HL-60/S4 treated with retinoic acid at 250 ng/mL for 4 days and 3 days (cell line): Measurements from ENCODE around the gene GREM1.

Experiments
- in situ Hi-C: fragments of 300-500 bp; cut with MboI; formaldehyde crosslinking; loops from 2 replicates; pipeline ENCODE4 v1.7.0; 2022; ENCODE audit warnings: low sequenced_read_pairs

Gene GREM1

DNA sequence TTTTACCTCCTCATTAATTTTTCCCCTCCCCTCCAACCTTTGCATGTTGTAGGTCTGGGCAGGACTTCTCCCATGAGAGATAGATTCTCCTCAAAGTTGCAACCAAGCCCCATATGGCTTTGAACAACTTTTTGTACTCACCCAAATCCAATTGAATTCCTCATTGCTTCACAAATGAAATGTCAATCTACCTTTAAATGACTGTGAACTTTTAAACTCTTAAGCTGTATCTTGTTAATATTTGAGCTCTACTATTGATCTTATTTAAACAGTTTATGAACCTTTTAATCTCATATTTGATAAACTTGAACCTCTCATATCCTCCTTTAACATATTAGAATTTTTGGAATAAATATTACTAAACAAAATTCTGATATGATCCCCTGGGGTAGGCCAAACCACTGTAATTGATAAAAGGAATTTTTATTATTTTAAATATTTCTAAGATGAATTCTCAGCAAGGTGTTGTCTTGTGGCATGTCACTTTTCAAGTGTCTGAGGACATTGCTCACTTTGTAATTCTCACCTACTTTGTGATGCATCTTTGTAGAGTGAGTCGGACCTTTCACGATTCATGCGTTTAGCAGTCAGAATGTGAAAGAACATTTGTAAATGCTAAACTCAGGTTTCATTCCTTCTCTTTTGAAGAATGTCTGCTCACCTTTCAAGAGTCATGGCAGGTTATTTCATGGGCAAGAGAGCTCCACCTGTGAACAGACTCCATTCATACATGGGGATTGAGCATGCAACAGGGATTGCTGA is 23.4 kb upstream of the GREM1 start:
- in situ Hi-C loops: no loop called here

DNA sequence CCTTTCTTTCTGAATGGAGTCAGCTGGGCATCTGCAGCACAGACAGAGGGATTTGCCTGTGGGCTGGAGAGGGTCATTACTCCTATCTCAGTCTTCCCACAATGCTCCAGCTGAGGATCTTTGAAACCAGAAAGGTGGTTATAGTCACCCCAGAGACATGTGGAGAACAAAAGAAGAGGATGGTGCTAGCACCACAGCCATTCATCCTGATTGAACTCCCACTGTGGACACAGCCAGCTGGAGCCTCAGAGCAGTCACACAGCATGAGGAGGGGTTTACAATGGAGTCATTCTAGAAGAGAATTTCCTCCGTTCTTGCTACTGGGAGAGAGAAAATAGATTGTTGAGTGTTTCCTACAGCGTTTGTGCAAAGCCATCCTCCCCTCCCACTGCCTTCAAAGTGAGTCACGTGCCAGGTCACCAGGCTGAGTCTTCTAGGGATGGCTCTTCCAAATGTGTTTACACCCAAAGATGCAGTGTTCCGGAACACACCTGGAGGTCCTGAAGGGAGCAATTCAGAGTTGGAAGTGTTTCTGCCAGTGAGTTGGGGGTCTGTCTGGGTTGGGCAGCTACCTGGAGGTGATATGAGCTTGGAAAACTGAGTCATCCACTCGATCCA is 18.9 kb upstream of the GREM1 start:
- in situ Hi-C loops: no loop called here

DNA sequence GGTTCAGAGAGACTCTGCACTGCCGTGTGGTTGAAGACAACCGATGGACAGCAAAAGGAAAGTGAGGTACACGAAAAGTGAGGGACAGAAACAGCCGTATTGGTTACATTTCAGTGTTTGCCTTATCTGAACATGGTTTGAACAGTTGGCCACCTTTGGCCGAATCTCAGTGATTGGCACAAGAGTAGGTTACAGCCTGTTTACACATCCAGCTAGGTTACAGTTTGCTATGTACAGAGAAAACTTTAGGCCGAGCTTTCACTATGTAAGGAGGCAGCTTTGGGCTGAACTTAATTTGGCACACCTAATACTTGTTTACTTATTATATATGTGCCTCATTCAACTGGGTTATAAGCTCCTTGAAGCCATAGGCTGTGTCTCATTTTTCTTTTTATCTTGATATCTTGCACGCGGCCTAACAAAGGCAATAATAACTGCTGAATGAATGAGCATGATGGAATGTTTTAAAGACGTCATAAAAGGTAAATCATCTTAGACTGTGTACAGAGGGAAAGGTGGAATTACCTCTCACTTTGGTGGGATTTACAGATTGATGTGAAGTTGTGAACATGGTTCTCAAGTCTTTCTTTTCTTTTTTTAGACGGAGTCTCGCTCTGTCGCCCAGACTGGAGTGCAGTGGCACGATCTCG is 17.2 kb upstream of the GREM1 start:
- in situ Hi-C loops: no loop called here

DNA sequence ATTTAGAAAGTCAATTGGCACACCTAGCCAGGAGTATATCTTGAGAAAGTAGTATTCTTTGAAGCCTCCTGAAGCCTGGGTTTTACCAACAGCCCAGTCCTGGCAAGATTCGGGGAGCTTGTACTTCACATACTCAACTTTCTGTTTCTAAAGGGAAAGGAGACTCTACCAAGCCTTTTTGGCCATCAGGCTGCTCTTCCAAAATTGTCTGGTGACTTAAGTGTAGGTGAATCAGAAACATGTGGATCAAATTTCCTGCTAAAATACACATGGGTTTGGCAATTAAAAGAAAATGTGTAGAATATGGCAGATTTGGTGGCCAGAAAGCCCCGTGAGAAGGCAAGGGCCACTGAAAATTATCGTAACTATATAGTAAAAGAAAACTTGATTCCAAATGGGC is 15.9 kb upstream of the GREM1 start:
- in situ Hi-C loops: no loop called here

DNA sequence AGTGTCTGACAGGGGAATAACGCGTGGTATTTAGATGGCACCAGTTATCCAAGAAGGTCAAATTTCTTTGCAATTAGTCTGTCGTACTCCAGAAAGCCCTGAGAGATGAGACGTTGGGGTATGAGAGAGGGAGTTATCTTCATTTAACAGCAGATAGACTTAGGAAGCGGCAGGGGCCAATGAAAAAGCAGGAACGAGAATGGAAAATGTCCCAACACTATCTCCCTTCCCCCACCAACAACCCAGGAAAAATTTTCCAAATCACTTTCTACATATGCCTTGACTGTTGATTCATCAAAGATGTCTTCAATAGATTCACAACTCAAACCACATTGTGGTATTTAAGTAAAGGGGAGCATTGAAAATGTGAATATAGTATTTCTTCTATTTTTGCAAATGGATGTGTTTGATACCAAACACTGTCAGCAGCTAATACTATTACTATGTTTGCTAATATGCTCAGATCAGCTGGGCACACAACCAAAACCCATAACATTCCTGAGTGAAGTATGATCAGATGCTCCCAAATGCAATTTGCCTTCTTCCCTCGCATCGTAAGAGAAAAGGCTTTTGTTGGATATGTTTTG is 13.3 kb upstream of the GREM1 start:
- in situ Hi-C loops: no loop called here

DNA sequence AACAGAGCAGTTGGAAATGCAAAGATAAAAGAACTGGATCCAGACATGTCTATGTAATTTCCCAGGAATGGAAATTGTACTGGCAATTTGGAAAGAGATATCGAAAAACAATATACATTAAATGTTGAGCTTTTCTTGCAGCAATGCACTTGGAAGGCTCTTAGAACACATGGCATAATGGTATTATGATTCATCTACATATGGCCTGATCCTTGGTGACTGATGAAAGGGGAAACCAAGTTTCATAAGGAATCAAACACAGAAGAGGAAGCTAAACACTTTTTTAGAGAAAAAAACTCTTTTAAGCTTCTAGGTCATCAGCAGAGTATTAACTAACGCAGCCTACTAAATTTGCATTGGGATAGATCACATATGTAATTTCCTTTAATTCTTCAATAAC is 12.4 kb upstream of the GREM1 start:
- in situ Hi-C loops: no loop called here

DNA sequence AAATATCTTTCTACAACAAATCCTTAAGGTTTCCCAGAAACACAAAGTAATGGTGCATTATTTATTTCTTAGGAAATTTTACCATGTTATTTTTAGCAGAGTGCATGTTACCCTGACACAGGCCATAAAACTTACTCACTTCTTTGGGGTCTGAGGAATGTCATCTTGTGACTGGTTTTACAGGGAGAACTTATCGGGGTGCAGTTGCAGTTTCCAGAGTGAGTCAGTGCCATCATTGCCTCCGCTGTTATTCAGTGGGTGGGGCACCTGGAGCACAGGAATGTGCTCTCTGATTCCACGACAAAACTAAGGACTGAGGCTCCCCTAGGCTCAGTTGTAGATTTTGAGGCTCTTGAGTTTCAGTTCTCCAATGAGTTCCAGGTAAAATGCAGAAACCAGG is 11.1 kb upstream of the GREM1 start:
- in situ Hi-C loops: no loop called here

DNA sequence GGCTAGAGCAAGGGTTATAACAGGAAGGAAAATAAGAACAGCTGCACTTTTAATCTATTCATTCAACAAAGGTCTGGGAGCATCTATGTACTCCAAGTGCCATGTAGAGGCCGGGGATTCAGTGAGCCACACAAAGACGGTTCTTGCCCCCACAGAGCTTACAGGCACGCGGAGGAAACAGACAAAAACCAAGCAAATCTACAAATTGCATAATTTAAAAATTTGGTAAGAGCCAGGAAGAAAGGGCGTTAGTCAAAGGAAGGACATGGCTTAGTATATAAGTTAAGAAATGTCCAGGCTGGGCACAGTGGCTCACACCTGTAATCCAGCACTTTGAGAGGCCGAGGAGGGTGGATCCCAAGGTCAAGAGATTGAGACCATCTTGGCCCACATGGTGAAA is 10.4 kb upstream of the GREM1 start:
- in situ Hi-C loops: no loop called here

DNA sequence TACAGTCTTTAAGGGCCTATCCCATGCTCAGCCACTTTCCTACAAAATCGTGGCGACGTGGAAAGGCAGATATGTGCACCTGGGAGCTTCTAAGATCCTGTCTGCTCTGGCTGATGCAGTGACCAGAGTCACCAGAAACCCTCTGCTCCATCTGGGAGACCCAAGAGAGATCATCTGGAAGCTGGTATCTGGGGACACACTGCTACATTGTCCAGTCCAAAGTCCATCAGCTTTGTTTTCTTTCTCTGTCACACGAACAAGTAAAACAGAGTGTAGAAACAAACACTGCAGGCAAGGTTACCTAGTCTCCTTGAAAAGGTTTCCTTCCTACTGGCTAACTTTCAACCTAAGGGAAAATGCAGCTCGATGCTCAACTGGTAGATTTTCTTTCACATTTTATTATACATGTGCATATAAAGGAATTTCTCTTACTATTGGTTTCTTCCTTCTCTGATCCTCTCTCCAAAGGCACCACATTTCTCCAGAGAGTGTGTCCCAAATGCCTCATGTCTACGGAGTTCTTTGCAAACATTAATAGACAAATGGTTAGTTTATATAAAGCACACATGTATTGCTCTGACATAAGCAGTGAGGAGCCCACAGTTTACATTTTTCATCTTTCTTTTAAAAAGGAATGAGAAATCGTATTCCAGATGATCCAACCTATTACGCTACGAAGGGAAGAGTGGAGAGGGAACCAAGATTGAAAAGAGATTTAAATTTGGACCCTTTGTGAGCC is 8.3 kb upstream of the GREM1 start:
- in situ Hi-C loops: no loop called here

DNA sequence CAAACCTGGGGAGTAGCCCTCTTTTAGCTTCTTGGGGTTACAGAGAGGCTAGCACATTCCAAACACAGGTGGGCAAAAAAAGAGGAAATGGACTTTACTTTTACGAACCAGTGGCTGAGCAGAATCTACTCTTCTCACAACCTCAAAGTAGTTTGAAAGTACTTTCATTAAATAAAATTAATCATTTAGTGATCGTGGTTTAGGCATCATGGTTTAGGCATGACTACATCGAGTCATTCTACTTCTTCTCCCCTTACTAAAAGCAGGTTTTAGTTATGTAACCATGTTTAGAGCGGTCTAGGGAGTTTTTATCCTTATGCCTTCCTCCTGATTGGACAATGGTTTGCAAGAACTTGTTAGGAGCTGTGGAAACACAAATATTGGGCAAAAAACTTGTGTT is 2.5 kb upstream of the GREM1 start:
- in situ Hi-C loops: no loop called here

DNA sequence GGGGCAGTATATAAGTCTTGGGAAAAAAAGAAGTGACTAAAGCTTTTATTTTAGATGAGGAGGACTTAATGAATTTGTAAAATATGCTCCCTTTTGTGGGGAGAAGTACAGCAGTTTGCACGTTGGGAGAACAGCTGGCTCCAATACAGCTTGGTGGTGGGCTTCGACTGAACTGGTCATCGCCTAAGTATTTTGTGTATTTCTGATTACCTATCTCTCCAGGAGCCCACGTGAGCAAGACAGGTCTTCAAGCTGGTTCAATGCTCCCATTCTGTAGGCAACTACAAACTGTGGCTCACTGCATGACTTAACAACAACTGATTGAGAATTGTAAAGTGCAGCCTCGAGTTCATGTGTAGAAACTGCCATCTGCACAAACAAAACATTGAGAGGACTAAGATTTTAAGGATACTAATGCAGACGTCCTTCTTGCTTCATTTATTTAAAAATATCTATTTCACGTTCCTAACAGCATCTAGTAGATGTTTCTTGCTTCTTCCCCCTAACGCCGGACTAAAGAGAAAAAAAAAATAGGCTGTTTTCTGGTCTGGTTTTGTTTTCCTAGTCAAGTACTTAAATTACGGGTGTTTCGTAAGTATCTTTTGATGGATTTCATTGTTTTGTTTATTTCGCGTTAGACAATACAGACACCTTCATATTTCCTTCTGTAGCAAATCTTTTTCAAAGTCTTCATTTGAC is 1.4 kb upstream of the GREM1 start:
- in situ Hi-C loops: no loop called here

DNA sequence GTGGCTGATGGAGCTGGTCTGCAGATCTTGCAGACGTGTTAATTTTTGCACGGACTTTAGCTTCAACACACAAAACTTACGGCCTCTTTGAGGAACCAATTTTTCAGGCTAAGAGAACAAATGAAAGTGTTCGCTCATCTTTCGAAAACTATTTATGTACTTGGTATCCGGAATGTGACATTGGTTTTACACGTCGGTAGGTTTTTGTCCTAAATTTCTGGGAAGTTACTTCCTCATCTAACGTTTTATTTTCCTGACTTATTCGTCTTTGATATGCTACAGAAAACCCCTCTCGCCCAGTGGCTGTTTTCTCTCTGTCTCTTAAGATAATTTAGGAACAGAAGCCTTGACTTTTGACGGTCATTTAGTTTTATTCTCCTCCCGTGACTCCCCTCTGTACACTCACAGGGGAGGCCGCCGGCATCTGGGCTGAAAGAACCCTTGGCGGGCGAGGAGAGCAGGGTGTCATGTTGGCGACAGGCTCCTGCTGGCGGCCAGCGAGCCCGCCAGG is 834 bp upstream of the GREM1 start:
- in situ Hi-C loops: no loop called here

DNA sequence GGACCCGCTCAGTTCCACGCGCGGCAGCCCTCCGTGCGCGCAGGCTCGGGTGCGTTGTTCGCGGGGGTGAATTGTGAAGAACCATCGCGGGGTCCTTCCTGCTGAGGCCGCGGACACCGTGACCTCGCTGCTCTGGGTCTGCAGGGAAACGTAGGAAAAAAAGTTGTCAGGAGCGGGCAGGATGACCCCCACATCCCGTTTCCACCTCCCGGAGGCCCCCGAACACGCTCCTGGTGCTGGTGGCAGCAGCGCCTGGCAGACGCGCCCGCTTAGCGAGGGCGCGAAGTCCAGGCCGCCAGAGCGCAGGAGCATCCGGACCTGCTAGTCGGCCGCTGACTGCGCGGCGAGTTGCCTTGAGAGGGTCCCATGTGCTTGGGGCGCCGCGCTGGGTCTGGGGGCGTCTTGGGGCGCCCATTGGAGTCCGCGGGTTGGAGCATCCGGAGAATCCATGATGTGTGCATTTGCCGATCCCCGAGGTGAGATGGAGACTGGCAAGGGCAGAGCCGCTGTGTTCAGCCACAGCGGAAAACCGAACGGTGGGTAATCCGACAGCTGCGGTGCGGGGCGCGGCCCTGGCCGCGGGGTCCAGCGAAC is 520 bp downstream of the GREM1 start:
- in situ Hi-C loops: no loop called here

DNA sequence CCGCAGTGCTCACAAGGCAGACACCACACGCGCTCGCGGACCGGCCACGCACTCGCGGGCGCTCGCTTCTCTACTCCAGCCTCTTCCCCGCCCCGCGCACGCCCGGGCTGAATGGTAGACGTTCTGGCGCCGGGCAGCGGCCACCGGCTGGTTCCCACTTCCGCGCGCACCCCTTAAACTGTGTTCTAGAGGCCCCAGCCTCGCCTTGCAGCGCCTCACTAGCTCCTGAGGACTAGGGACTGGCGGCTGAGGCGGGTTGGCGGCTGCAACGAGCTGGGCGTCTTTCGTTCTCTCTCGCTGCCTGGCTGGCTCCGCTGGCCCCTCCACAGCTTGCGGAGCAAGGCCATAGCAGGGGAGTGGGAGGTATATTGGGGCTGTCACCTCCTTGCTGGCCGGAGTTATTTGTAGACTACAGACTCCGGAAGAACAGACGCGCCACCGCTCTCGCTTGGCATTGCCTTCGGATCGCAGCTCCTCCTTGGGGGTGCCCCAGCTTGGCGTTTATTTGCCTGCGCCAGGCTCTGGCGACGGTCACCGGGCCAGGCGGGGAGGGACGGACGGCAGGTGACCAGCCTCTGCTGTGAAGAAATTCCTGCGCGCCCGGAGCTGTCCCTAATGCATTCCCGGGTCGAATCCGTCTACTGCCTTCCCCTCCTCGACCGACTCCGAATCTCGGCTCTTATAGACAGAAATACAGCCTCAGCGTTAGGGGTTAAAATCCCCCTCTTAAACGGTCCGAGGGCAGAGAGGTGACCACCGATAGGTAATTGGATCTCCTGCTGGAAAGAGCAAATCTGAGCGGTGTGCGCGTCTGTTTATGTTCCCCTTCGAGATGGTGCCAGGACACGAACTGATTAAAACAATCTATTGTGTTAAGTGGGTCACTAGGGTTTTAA is 1.3 kb downstream of the GREM1 start:
- in situ Hi-C loops: no loop called here

DNA sequence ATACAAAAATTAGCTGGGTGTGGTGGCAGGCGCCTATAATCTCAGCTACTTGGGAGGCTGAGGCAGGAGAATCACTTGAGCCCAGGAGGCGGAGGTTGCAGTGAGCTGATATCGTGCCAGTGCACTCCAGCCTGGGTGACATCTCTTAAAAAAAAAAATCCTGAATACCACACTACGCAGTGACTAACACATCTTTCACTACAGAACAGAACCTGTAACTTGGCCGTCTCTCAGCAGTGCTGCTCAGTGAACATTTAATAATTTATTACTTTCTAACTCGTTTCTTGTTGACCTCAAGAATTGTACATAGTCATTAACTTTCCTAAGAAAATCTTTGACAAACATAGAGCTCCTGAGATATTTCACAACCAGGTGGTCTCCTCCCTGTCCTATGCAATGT is 3.8 kb downstream of the GREM1 start:
- in situ Hi-C loops: no loop called here

DNA sequence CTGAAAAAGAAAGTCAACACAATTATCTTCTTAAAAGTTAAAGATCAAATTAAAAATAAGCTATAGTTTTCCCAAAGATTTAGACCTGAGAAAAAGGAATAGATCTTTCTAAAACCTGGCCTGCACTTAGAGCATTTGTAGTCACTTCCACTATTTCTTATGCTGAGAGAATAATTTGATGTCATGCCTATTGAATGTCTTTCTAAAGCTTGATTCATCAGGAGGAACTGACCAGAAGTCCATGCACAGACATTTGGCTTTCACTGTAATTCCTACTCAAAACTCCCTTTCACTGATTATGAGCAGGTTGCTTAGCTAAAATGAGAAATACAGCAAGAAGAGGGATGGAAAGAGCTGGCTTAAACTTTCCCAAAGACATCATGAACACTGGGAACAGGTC is 4.3 kb downstream of the GREM1 start:
- in situ Hi-C loops: no loop called here

DNA sequence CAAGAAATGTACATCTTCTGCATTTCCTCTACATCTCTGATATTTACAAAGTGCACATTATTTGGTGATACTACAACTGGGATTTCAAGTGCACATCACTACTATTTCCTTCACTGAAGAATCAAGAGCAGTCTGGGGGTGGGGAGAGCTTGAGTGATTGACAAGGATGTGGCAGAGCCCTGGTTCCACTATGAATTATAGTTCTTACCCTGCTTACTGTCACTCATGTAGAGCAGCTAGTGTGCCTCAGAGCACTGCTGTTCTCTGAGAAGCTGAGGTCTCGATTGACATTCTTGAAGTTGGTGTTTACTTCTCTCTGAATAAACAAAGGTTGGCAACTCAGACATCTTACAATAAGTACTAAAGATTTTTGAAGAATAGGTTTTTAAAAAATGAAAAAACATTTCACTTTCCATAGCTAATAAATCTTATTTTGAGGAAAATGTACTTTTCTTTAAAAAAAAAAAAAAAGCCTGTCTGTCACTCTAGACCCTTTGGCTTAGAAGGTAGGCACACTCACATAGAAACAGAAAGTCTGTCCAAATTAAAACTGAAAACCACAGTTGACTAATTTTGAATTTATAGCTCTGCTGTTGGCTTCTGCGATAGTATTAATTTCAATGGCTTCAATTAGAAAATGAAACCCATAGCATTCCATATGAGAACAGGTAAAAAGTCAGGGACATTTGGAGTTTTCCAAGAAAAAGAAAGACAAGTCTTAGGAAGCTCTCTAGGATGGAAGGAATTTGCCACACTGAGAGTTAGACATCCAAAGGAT is 5.6 kb downstream of the GREM1 start:
- in situ Hi-C loops: no loop called here

DNA sequence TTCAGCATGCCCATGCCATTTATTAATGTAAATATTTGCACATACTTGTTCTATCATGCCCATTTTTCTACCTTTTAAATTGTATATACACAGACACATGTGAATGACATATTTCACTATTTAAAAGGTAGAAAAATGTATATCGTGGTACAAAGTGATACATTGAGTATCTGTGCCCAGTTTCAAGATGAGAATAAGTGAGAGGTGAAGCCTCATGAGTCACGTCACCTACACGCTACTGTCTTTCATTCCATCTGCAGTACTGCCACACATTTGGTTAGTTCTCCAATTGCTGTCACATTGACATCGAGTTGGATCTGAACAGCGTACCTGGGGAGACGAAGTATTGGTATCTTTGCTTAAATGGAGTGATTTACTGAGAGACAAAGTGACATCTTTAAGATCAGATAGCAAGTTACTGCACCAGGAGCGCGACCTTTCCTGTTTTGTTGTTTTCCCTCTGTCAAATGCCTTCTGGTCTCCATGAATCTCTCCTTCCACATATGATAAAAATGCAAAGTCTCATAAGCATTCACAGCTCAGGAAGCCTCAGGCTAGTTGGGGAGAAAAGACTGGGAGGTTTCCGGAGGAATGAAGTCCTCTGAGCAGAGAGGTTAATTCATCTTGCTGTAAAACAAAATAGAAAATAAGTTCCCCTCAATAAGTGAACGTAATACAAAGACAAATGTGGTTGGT is 12.0 kb downstream of the GREM1 start:
- in situ Hi-C loops: no loop called here
